HG02970 (cell line): ENCODE results near the gene KCNMA1.
"Not testable (repeated sequence)": the region's sequence is repeated elsewhere in the genome, so short reads cannot be mapped to it uniquely, and the experiment has no call there.

Experiments used
- ATAC-seq: cut with Tn5 transposase; IDR thresholded peaks from one replicate; pipeline ENCODE4 v1.9.1; 2021; ENCODE audit warnings: mild to moderate bottlenecking, moderate library complexity, moderate number of reproducible peaks; ENCODE audit not compliant: unreplicated experiment, low FRiP score

KCNMA1 gene

DNA sequence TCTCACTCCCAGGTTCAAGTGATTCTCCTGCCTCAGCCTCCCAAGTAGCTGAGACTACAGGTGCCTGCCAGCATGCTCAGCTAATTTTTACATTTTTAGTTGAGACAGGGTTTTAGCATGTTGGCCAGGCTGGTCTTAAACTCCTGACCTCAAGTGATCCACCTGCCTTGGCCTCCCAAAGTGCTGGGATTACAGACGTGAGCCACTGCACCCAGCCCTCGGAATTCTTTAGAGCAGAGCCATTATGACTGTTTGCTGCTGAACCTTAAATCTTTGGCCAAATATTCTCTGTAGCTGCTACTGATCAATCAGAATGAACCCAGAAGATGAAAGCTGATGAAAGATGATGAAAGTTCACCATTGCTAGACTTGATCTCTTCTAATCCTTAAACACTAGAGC lies 249.9 kb downstream of the KCNMA1 start:
- ATAC-seq, result not testable (repeated sequence)

DNA sequence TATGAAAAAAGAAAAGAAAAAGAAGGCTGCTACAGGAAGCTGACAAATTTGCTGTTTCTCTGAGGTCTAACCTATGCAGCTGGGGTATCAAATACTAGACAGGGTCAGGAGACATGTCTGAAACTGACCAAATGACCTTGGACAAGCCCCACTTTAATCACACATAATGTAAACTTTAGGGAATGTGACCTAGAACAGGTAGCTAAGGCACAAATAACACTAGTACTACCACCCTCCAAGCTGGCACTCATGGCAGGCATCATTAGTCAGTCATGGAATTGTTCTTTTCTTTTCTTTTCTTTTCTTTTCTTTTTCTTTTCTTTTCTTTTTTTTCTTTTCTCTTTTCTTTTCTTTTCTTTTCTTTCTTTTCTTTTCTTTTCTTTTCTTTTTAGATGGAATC lies 250.4 kb downstream of the KCNMA1 start:
- ATAC-seq, result no peak

- no peak for ATAC-seq
Observed at GRCh38 chr10:77386838-77387237, 250.8 kb downstream of the KCNMA1 start.

DNA sequence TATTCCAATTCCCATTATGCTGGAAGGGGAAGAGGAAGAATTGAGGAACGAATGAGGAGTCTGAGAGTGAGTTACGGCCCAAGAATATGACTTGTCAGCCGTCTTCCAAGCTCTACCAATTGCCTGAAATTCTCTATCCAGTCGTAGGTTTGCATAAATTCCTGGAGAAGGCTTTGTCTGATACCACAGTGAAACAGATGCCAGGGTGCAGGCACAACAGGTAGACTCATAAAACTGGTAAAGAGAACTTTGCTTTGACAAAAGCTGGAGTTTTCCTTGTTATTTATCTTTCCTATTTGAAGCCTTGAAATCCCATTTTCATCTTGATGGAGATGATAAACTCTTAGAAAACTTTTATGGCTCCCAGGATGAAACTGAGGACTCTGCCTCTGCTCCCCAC lies 251.2 kb downstream of the KCNMA1 start:
- ATAC-seq, result no peak

DNA sequence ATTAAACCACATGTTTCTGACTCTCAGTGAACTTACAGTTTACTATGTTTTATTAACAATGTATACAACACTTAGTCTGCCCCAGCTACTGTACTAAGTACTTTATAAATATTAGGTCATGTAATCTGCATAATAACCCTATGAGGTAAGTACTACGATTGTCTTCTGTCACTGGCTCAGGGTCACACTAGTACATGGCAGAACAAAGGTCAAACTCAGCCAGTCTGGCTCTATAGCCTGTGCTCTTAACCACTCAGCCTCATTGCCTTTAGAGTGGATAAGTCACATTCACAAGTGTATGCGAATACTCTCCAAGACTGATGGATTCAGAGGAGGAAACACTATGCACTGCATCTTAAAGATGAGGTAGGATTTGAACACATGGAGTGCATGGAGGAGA lies 252.3 kb downstream of the KCNMA1 start:
- ATAC-seq, result no peak

- ATAC-seq, result no peak
Observed at GRCh38 chr10:77383861-77384553, 253.6 kb downstream of the KCNMA1 start.

GRCh38 chr10:77381750-77382149 lies 255.9 kb downstream of the KCNMA1 start:
- ATAC-seq, result no peak

DNA sequence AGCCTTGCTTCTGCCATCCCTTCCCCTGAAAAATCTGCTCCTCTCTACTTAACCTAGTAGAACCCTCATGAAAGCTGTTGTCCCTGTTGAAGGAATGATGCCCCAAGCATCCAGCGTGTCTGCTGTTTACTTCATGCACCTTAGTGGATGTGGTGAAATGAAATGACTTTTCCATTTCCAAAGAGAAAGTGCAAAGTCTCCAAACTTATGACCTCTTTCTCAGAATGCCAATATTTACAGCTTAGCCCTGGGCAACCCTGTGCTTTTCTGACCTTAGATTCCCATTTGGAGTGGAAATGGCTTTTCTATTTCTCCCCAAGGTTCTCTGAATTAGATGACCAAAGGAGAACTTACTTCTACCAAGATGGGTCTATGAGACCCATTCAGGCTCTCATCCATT lies 256.9 kb downstream of the KCNMA1 start:
- ATAC-seq, result no peak

DNA sequence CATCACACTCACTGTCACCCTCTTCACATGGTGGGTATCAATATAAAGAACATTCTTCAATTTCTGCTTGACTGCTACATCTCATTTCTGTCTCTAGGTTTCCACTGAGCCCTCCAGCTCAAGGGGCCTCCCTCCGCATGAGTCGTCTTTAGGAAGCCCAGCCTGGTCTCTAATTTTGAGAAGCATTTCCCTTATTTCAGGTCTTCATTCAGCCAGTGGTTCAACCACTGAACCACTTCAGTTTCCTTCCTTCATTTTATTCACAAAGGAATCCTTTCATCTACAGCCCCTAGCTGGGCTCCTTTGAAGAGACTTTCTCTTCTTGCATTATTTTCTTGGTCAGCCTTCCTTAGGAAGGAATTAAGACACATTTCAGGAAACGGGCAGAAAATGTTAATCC lies 257.4 kb downstream of the KCNMA1 start:
- ATAC-seq, result no peak

DNA sequence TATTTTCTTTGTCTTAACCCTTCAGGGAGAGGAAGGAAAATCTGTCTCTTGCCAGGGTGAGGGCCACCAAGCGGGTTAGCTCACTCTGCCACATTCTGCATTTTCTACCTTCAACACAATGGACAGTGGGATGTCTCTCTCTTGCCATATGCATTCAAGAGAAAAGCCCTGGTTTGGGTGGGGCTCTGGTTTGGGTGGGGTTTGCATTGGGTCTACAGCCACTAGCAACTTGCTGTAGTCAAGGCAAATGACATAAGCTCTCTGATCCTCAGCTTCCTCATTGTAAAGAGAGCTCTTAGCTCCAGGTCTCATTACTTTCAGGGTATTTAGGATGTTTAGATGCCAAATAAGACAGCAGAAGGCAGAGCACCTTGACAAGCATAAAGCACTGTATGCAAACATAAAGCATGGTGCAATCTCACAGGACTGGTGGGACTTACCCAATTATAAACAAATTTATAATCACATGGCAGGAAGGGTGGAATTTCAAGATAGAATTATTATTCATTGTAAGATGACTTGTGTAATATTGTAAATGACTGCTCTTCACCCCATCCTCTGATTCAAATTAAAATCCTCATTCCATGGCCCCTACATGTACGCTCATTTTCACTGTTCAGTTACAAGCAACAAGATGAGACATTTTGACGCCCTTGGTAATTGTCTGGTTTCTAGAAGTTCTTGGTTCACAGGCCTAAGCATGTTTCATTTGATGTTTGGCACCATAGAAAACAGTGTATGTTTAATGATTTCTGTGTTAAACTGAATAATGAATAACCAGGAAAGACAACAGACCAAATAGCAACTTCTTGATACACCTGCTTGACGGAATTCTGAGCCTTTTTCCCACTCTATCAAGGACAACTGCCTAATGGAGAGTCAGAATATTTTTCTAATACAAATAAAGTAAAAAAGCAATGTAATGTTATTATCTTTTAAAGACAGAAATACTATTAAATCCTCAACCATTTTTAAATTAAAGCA lies 258.9 kb downstream of the KCNMA1 start:
- ATAC-seq, result no peak

DNA sequence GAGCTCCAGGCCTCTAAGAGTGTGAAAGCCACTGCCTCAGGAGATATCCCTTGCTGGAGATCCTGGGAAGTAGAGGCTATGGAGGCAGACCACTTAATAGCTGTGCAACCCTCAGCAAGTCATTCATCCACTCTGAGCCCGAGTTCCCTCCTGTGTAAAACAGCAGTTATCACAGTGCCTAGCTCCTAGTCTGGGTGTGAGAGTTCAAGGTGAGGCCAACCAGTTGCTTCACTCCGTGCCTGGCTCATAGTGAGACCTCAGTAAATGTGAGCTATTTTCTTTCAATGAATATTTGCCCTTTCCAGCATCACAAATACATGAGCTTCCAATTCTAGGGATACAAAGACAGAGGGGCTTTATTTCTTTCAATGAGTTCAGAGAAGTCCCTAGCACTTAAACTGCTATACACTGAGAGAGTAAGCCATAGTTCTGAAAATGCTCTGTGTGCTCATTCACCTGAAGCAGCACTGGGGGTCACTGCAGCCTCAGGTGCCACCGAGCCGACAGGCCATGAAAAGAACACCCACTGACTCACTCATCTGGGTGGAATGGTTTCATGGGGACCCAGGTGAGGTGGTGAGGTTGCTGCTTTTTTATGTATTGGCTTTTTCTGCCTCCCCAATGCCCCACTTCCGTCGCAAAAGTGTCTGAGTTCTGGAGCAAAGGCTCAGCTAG lies 259.8 kb downstream of the KCNMA1 start:
- ATAC-seq, result no peak

DNA sequence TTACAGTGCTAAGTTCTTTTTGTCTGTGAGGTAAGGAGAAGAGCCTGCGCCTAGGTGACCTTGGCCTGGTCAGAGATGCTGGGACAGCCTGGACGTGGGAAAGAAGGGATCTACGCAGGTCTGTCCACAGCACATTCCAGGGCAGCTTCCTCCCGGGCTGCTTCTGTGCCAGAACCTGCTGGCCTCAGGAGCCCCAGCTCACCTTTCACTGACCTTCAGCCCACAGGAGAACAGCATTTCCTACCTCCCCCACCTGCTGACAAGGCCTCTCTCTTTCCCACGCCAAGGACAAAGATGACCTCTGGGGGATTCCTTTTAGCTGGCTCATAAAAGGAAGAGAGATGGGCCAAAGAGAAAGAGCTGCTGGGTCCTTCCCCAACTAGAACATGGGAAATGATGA lies 260.6 kb downstream of the KCNMA1 start:
- no peak for ATAC-seq

GRCh38 chr10:77374189-77374656 lies 263.4 kb downstream of the KCNMA1 start:
- no peak for ATAC-seq

DNA sequence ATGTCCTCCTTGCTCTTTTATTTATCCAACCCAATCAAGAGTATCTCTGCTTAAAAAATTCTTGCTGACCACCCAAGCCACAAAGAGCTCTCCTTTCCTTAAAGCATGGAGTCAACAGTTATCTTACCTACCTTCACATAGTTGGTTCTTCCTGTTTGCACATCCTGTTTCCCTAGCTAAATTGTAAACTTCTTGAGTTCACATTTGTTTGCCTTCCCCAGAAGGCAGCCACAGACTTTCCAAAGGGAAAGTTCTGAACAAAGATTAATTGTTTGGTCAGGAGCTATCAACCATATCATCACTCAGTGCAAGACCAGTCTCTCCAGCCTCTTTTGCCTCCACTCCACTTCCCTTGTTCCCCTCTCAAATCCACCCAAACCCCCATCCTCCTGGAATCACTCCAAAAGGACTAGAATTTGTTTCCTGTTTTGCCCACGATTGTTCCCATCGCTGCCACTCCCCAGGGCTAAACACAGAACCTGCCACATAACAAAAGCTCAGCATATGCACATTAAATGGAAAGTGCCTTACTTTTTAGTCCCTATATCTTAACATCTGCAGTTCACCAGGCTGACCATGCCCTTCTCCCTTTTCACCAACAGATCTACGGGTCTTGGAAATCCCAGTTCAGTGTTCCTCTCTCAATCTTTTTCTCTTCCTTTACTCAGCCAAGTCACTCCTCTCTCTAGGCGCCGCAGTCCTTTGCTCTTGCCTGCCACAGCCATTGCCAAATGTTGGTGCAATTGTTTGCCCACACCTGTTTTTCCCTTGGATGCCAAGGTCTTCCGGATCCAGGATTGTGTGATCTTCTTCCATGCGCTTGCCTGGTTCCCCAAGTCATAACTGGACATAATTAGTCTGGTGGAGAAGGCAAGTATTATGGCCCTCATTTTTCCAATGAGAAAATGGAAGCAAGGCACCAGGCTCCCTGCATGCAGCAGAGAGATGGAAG lies 265.5 kb downstream of the KCNMA1 start:
- ATAC-seq, result no peak

DNA sequence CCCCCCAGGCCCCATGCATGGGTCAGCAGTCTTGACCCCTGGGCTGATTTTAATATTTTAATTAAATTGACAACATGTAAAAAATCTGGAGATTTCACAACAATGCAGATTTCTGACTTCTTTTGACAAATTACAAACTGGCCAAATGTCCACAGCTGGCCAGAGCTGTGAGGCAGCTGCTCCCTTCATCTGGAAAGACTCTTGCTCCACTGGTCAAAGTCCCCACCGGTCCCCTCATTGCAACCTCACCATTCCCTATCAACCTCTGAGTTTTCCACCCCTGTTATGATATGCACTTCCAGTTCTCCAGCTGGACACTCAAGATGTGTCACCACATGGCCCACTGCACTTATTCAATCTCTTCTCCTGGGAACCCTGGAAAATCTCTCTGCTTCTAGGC lies 266.2 kb downstream of the KCNMA1 start:
- ATAC-seq, result no peak

DNA sequence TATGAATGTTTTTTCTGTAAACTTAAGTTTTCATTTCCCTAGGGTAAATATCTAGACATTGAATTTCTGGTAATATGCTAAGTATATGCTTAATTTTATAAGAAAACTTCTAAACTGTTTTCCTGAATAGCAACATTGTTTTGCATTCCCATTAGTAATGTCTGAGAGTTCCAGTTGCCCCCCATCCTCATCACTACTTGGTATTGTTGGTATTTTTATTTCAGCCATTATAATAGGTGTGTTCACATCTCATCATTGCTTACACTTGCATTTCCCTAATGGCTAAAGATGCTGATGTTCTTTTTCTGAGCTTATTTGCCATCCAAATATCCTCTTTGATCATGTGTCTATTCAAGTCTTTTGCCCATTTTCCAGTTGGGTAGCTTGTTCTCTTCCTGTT lies 269.6 kb downstream of the KCNMA1 start:
- ATAC-seq, result no peak

GRCh38 chr10:77363210-77363609 lies 274.4 kb downstream of the KCNMA1 start:
- ATAC-seq, result no peak

DNA sequence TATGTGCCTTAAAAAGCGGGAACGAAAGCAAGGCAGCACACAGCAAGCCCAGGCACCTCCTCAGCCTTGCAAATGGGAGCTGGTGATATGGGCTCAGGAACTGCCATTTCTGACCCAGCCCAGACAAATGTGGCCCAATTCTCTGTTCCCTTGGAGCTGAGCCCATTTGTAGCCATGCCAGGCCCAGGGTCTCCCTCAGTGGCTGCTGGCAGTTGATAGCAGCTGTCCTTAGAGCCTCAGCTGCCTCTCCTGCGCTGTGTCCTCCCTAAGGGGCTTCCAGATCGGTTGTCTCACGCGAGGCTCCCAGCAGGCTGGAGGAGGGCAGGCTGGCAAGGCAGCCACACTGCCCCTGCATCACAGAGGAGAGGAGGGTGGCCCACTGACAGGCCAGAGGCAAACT lies 275.8 kb downstream of the KCNMA1 start:
- ATAC-seq, result no peak

DNA sequence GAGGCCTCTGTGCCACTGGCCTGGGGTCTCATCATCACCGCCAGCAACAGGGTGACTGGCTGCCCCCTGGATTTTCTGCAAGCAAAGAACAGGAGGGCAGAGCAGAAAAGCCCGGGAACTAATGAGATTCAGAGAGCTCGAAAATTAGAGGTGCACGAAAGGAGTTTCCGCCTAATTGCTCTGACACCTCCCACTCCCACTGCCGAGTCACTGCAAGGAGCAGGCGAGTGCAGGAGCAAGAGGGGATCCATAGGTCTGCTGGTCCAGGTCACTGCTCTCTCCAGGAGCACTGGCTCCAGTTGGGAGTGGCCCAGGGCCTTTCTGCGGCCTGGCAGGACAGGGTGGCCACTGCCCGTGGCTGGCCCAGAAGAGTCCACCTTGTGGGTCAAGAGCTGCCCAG lies 276.2 kb downstream of the KCNMA1 start:
- no peak for ATAC-seq

GRCh38 chr10:77360835-77361234 lies 276.8 kb downstream of the KCNMA1 start:
- no peak for ATAC-seq
